Effector memory CD4-positive, alpha-beta T cell (primary cell): ENCODE data around the gene TMEM52.

Experiments
- DNase-seq, 3 donors: peaks; one replicate each; pipeline ENCODE4 v3.0.0-alpha.2; 2020
- H3K27ac ChIP-seq: 2 replicates; pipeline ENCODE4 v1.7.0; 2013; ENCODE audit warnings: mild to moderate bottlenecking, low read length, moderate library complexity; ENCODE audit not compliant: insufficient read depth, poor library complexity, severe bottlenecking
- H3K27me3 ChIP-seq: replicated peaks from 2 replicates; pipeline ENCODE4 v1.7.0; 2013; ENCODE audit warnings: mild to moderate bottlenecking, low read length; ENCODE audit not compliant: insufficient read depth, control insufficient read depth, poor library complexity, severe bottlenecking
- H3K36me3 ChIP-seq: 2 replicates; pipeline ENCODE4 v1.7.0; 2013; ENCODE audit warnings: mild to moderate bottlenecking, low read length, moderate library complexity; ENCODE audit not compliant: control insufficient read depth, insufficient read depth
- H3K4me1 ChIP-seq: 2 replicates; pipeline ENCODE4 v1.7.0; 2013; ENCODE audit warnings: low read length, mild to moderate bottlenecking; ENCODE audit not compliant: control insufficient read depth, insufficient read depth, poor library complexity, severe bottlenecking
- H3K4me3 ChIP-seq: 2 replicates; pipeline ENCODE4 v1.7.0; 2013; ENCODE audit warnings: low read length, low read depth, mild to moderate bottlenecking; ENCODE audit not compliant: insufficient read depth, poor library complexity, severe bottlenecking
- H3K9me3 ChIP-seq: 2 replicates; pipeline ENCODE4 v1.7.0; 2013; ENCODE audit warnings: mild to moderate bottlenecking, low read length, moderate library complexity; ENCODE audit not compliant: control insufficient read depth

Gene TMEM52

DNA sequence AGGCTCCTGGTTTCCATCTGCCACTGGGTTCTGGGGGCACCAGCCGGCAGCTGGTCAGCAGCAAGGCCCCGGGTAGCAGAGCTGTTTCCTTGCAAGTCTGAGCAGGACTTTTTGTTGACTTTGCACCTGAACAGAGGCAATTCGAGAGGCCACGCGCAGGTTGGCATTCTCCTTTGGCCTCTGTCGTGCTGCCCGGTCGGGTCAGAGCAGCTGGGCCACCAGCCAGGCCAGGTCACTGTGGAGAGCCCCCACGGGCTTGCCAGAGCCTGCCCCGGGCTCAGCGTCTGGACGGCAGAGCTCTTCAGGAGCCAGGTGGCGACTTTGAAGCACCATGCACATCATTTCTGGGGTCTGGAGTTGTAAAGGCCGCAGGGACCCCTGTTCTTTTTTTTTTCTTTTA, 28.4 kb upstream of the TMEM52 start:
- H3K36me3 ChIP-seq: no peaks in the 10 kb centered on the region
- H3K9me3 ChIP-seq: peaks cover 6% of the 10 kb centered on the region
- no peak overlapping the region for H3K4me3 ChIP-seq
- peaks cover 3% of the 10 kb centered on the region for H3K4me1 ChIP-seq
- DNase-seq: no peak
- no peaks in the 10 kb centered on the region for H3K27me3 ChIP-seq
- H3K27ac ChIP-seq: no peak overlapping the region

DNA sequence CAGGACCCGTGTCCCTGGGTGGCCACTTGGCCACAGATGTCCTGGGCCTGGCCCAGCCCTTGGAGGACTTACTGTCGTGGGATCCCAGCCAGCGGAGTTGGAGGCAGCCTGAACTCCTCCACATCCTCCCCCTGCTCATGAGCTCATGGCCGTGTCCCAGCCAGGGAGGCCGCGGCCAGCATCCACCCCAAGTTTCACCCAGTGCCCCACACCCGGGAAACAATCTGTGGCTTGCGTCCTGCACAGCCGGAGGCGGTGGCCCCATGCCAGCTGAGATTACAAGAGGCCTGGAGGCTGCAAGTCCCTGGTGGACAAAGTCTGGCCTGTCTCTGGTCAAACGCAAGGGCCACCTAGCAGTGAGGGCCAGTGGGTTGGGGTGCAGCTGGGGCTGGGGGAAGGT, 27.5 kb upstream of the TMEM52 start:
- no peak overlapping the region for H3K4me3 ChIP-seq
- H3K4me1 ChIP-seq: peaks cover 3% of the 10 kb centered on the region
- no peak for DNase-seq
- peaks cover 6% of the 10 kb centered on the region for H3K9me3 ChIP-seq
- no peaks in the 10 kb centered on the region for H3K27me3 ChIP-seq
- H3K36me3 ChIP-seq: no peaks in the 10 kb centered on the region
- no peak overlapping the region for H3K27ac ChIP-seq

- Histone ChIP-seq H3K36me3 (no peaks in the 10 kb centered on the region), H3K4me3 (no peak overlapping the region), H3K27ac (no peak overlapping the region), H3K9me3 (peaks cover 1% of the 10 kb centered on the region), H3K4me1 (peaks cover 3% of the 10 kb centered on the region), H3K27me3 (no peaks in the 10 kb centered on the region)
- DNase-seq: no peak
Observed at GRCh38 chr1:1945782-1946393, 26.8 kb upstream of the TMEM52 start.

GRCh38 chr1:1943834-1944570, 24.9 kb upstream of the TMEM52 start:
- no peaks in the 10 kb centered on the region for H3K36me3 ChIP-seq
- H3K4me3 ChIP-seq: no peak overlapping the region
- H3K27ac ChIP-seq: no peak overlapping the region
- H3K4me1 ChIP-seq: peaks cover 3% of the 10 kb centered on the region
- DNase-seq: peak in 2 of 3 donors; percentile 24 to 39
- H3K27me3 ChIP-seq: no peaks in the 10 kb centered on the region
- no peaks in the 10 kb centered on the region for H3K9me3 ChIP-seq

DNA sequence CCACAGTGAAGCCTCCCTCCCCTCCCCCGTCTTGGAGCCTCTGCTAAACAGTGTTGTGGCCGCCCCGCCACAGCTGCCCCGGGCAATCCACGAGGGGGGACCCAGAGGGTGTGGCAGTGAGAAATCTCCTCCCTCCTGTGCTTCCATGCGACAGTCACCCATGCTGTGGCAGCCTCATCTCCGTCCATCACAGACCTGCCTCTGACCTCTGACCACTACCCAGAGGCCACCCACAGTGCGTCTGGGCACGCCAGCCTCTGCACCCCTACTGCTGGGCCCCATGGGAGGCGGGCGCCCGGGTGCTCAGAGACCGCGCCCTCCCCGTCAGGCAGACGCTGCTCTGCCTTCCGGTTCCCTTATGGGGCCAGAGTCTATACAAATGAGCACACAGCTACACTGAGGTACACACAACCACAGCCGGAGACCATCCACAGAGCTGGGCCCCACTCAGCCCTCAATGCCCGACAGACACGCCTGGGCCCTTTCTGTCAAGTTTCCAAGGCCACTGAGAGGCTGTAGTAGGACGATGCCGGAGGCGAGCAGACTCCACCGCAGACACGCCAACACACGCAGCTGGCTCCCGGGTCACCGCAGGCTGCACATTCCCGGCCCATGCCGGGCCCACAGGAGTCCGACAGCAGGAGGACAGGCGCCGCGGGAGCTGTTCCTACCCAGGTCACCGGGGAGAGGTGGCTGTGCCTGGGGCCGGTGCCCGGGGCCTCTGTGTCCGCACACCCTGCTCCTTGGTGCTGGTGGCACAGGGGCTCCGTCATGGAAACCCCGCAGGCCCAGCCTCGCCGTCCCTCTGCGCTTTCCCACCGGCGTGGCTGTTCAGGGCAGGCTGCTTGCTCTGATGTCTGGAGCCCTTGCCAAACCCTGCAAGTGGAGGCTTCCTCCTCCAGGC, 23.9 kb upstream of the TMEM52 start:
- Histone ChIP-seq H3K9me3 (no peaks in the 10 kb centered on the region), H3K4me3 (no peak overlapping the region), H3K27me3 (no peaks in the 10 kb centered on the region), H3K27ac (no peak overlapping the region), H3K36me3 (no peaks in the 10 kb centered on the region), H3K4me1 (peaks cover 3% of the 10 kb centered on the region)
- no peak for DNase-seq

GRCh38 chr1:1941868-1942752, 23.0 kb upstream of the TMEM52 start:
- Histone ChIP-seq H3K9me3 (no peaks in the 10 kb centered on the region), H3K4me3 (no peak overlapping the region), H3K27me3 (no peaks in the 10 kb centered on the region), H3K4me1 (peaks cover 3% of the 10 kb centered on the region), H3K27ac (no peak overlapping the region), H3K36me3 (no peaks in the 10 kb centered on the region)
- no peak for DNase-seq

DNA sequence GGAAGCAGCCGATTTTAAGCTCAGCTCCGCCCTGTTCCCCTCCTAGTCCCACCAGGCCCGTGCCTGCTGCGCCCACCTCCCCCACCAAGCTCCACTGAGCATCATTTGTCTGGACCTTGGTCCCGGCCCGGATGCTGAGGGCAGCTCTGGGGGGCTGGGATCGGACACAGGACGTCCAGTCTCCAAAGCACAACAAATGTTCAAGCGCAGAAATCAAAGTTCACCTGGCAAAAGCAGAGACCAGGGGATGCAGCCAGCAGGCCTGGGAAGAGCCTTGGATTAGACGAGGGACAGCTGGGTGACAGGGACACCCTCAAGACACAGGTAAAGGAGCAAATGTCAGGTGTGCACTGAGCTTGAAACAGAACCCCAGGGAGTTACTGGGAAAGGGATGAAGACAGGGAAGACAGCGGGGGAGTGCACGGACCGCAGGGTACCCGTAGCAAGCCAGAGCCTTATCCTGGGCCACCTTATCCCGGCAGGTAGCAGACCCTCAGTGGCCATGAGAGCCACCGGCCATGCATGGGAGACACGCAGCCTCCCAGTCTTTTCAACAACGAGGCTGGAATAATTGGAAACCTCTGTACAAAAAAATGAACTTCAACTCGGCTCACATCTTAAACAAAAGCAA, 22.2 kb upstream of the TMEM52 start:
- Histone ChIP-seq H3K36me3 (no peaks in the 10 kb centered on the region), H3K27ac (no peak overlapping the region), H3K4me1 (peaks cover 3% of the 10 kb centered on the region), H3K4me3 (no peak overlapping the region), H3K9me3 (no peaks in the 10 kb centered on the region), H3K27me3 (no peaks in the 10 kb centered on the region)
- no peak for DNase-seq

DNA sequence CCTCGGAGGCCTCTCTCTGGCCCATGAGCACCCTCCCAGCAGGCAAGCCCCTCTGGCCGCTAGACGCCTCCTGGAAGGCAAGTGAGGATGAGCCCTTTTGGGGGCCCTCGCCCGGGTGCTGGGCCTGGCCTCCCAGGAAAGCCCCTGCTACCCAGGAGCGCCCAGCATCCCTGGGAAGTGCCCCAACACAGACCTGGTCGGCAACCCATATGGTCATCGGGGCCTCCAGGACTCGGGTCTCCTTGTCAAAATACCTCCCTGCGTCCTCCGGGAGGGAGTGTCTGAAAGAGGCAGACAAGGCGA, 21.0 kb upstream of the TMEM52 start:
- no peaks in the 10 kb centered on the region for H3K27me3 ChIP-seq
- H3K4me3 ChIP-seq: no peak overlapping the region
- DNase-seq: no peak
- no peak overlapping the region for H3K27ac ChIP-seq
- no peaks in the 10 kb centered on the region for H3K9me3 ChIP-seq
- H3K4me1 ChIP-seq: peaks cover 3% of the 10 kb centered on the region
- no peaks in the 10 kb centered on the region for H3K36me3 ChIP-seq

DNA sequence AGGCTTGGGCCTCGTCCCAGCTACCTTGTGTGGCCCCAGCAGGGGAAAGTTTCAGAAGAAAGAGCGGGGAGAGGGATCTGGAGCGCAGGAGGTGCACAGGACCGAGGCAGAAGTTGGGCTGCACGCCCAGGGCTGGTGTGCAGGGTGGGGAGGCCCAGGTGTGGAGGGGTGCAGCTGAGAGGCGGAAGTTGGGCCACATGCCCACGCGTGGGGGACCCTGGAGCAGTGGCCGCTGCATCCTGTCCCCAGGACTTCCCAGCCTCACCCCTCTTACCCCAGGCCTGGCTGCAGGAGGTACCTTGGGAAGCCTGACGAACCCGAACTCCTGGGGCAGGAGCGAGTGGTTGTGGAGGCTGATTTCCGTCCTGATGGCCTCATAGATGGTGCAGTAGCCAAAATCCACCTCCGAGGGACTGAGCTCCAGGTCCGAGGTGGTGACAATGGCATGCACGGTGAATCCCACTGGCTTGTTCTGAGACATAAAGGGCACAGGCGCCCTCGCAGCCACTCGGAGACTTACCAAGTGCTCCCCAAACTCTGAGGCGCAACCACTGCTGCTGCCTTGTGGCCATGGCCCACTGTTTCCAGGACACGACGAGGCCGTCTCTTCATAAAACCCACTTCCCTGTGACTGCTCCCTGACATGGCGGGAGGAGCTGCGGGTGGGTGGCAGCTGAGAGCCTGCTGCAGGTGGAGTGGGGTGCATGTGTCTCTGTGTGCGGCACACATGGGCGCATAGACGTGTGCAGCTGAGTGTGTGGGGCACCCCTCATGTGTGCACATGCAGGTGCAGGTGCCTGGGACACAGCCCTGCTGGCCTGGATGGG, 20.4 kb upstream of the TMEM52 start:
- H3K27me3 ChIP-seq: no peaks in the 10 kb centered on the region
- H3K27ac ChIP-seq: no peak overlapping the region
- DNase-seq: no peak
- H3K4me3 ChIP-seq: no peak overlapping the region
- H3K4me1 ChIP-seq: peaks cover 3% of the 10 kb centered on the region
- H3K36me3 ChIP-seq: no peaks in the 10 kb centered on the region
- H3K9me3 ChIP-seq: no peaks in the 10 kb centered on the region
